Right ventricle myocardium inferior (tissue), 1 donor: Measurements from ENCODE around the gene DNM1. TPM values are rescaled to one million over a fixed set of nuclear protein-coding genes. Genes with fewer than 3 reads are reported as not detected.

Experiments
- ATAC-seq: fragments of 200-7000 bp; cut with Tn5 transposase; one replicate; pipeline ENCODE4 v1.9.1; 2020; ENCODE audit warnings: mild to moderate bottlenecking, moderate library complexity
- DNase-seq: peaks from one replicate; pipeline ENCODE4 v3.0.0; 2021; ENCODE audit errors: missing footprints
- intact Hi-C: fragments of 100-400 bp; cut with DNase I; formaldehyde crosslinking; loops from one replicate; pipeline ENCODE4 v1.11.0; 2022
- total RNA-seq: library from RNA; stranded (reverse); fragmentation: NEBNext Ultra II Directional; extraction: Animal tissue kit (Norgen Biotek cat#: 25700); gene quantifications from one replicate; pipeline ENCODE4 v1.2.1, GENCODE V29; 2021
- donor health status: DM: no; HTN: yes; CAD: no; lungs with severe emphysema.

DNM1 gene
- total RNA-seq, 1 donor from 2014 or later = 6.1 TPM

- no peak for ATAC-seq
- intact Hi-C loops = loop anchor here (5.0 kb wide), 1 partner anchor 76 kb away; the partner anchor contains the start of genes GOLGA2 and SWI5
- no peak for DNase-seq
These were observed 1.5 kb upstream of the DNM1 start for GRCh38 chr9:128201441-128202369.

GRCh38 chr9:128202648-128203023 is 543 bp upstream of the DNM1 start:
- intact Hi-C loops = loop anchor here (5.0 kb wide), 1 partner anchor 75 kb away; the partner anchor contains the start of genes GOLGA2 and SWI5
- DNase-seq = no peak
- no peak for ATAC-seq

- intact Hi-C loops = loop anchor here (5.0 kb wide), 1 partner anchor 73 kb away; the partner anchor contains the start of genes GOLGA2 and SWI5
- ATAC-seq (peak; percentile 50), DNase-seq (no peak)
These were observed 750 bp downstream of the DNM1 start for GRCh38 chr9:128203707-128204551.

GRCh38 chr9:128204858-128205257 is 1.7 kb downstream of the DNM1 start:
- no peak for ATAC-seq
- intact Hi-C loops = loop anchor here (5.0 kb wide), 1 partner anchor 72 kb away; the partner anchor contains the start of genes GOLGA2 and SWI5
- DNase-seq = no peak

DNA sequence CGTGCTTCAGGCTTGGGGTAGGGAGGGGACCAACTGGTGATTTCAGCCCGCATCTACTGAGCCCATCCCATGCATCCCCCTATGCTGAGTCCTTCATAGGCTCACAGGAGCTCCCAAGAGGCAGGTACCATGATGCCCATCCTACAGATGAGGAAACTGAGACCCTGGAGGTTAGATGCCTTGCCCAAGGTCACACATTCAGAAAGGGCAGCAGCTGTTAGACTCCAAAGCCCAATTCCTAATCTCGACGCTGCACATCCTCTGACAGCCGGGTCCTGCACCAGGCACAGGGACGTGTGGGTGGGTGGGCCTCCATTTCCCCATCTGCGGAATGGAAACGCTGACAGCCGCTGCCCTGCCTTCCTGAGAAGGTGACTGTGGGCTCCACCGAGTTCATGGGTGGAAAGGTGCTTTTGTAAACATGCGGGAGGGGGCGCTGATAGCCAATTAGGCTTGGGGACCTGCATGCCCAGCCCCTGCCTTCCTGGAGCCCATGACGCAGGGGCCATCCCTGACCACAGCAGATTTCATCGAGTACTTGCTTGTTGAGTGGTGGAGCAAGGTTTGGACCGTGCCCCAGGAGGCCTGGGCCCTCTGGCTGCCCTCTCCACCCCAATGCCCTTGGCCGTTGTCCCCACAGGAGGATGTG is 2.2 kb downstream of the DNM1 start:
- DNase-seq = no peak
- no peak for ATAC-seq
- intact Hi-C loops = no loop called here

DNA sequence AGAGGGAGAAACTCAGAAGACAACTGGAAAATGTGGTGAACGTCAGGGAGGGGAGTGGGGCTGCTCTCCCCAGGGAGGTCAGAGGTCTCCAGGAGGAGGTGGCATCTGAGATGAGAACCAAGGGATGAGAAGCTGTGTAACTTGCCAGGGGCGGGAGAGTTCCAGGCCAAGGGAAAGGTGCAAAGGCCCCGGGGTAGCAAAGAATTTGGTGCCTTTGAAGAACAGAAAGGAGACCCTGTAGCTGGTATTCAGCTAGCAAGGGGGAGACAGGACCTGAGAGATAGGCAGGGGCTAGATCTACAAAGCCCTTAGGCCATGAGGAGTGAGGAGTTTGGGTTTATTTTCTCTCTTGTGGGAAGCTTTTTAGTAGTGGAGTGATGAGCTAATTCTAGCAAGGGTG is 3.3 kb downstream of the DNM1 start:
- intact Hi-C loops = no loop called here
- DNase-seq (no peak), ATAC-seq (no peak)

DNA sequence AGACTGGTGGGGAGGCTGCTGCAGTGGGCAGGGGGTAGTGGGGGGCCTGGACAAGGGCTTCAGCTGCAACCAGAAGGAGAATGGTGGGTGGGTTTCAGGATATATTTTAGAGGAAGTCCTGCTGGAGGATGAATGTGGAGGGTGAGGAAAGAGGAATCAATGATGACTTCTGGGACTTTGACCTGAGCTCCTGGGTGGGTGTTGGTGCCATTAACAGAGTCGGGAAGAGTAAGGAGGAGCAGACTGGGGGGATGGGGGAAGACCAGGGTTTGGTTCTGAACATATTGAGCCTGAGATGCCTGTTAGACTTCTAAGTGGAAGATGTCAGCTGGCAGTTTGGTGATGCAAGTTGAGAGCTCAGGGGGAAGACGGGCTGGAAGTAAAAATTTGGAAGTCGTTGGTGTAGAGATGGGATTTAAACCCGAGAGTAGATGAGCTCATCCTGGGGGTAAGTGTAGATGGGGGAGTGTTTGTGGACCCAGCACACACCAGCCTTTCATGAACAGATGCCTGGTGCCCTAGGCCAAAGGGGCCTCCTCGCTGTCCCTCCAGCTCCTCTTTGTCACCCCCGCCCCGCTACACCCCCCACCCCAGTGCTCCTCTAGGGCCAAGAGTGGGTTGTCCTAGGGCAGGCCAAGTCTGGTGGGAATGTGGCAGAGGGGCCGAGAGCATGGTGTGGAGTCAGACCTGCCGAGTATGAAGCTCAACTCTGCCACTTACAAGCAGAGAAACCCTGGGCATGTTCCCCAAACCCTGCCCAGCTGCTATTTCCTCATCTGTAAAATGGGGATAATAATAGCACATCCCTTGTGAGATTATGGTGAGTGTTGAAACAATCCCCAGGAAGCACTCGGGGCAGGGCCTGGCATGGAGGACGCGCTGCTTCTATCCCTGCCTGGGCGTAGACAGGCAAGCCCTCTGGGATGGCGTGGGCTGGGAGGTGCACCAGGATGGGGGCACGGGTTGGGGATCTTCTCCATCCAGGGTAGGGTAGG is 4.0 kb downstream of the DNM1 start:
- DNase-seq = no peak
- ATAC-seq = no peak
- intact Hi-C loops = no loop called here

GRCh38 chr9:128208386-128208785 is 5.2 kb downstream of the DNM1 start:
- intact Hi-C loops = no loop called here
- DNase-seq = no peak
- ATAC-seq = no peak

DNA sequence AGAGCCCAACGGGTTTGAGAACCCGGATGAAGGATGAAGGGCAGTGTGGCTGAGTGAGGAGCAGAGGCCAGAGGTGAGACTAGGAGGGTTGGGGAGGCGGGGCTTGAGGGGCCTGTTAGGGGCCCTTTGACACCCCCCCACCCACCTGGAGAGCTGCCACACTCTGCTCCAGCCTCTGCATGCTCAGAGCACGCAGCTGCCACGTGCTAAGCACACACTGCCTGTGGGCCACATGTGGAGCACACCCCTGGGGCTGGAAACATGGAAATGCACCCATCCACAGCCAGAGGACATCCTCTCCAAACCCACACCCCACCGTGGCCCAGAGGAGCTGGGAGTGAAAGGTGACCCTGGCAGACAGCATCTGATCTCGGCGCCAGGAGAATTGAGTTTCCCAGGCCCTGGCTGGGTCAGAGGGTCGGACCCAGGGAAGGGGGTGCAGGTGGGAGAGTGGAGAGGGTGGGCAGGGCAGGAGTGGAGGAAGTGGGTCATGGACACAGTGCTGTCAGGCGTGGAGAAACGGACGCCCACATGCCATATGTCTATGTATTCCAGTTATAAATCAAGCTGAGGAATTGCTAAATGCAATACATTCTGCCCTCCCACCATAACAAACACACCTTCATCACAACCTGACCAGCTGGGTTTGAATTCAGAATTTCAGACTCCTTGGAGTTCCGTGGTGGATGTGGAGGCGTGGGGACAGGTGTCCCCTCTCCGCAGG is 5.9 kb downstream of the DNM1 start:
- ATAC-seq (no peak), DNase-seq (no peak)
- intact Hi-C loops = no loop called here

- intact Hi-C loops = no loop called here
These were observed 8.2 kb downstream of the DNM1 start for GRCh38 chr9:128211186-128211980.

DNA sequence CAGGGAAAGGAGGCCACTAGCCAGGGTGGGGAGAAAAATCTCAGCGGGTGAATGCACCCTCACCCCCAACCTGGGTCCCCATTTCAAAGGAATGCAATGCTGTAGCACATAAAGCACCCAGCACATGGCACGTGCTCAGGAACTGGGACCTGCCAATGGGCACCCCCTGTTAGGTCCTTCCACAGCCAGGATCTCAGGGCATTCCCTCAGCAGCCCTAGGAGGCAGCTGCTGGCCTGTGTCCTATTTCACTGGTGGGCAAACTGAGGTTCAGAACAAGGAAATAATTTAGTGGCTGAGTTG is 8.8 kb downstream of the DNM1 start:
- DNase-seq = no peak
- intact Hi-C loops = no loop called here
- ATAC-seq = no peak

More at GRCh38 chr9:128211186-128211980, 8.2 kb downstream of the DNM1 start:
- DNase-seq (no peak), ATAC-seq (no peak)

DNA sequence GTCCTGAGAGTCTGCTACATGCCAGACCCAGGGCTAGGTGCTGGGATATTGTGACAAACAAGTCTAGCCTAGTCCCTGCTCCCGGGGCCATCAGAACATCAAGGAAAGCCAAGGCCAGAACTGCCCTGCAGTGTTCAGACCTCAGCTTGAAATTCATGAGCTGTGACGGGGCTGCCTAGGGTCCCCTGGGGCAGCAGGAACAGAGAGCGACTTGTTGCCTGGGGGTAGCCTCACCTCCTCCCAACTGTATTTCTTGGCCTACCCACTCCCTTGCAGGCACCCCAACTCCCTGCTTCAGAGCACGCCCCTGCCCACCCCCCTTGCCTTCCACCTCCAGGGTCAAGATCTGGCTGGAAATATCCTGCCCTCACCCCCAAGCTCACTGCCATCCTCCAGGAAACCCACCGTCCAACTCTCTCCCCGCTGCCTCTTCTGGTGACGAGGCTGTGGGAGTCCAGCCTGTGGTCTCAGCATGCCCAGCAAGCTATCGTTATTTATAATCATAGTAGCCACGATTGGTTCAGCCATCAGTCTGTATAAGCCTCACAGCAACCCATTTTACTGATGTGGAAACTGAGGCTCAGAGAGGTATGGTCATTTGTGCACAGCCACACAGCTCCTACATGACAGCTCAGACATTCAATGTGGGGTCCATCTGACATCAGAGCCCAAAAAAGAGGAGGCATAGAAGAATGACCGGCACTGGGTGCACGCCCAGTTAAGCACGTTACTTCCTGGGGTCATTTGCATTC is 10.7 kb downstream of the DNM1 start:
- DNase-seq (no peak), ATAC-seq (no peak)
- intact Hi-C loops = no loop called here

DNA sequence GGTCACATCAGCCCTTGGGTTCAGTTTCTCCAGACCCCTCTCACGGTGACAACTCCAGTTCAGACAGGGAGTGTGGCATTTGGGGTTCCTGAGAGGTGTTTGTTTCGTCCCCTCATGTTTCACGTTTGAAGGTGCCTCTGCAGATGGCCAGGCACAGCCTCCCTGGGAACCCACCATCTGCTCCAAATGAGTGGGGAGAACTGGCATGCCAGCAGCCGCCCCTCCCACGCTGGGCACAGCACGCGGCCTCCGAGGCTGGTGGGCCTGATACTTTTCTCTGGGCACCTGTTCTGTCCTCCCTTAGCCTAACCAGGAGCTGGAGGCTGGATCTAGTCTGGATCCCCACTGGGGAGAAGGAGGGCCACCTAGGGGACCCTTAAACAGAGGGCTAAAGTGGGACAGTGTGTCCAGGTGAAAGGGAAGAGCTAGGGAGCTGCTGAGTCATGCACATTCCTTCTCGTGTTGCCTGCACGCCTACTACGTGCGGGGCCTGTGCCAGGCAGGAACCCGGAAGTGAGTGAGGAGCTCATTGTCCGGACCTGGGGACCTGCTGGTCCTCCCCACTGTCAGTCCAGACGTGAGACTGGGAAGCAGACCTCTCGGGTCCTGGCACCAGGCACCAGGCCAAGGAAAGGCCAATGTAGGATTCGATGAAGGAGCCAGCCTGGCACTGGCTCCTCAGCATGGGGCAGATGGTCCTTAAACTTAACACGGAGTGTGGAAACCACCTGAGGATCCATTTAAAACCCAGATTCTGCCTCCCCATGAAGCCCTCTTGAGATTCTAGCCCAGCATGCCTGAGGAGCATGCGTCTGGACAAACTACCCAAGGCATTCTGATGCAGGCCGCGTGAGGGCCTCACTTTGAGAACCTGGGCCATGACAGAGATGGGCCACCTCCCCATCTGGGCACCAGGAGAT is 11.7 kb downstream of the DNM1 start:
- no peak for DNase-seq
- no peak for ATAC-seq
- intact Hi-C loops = no loop called here

GRCh38 chr9:128215491-128216409 is 12.6 kb downstream of the DNM1 start:
- DNase-seq = no peak
- peak; percentile 46 for ATAC-seq
- intact Hi-C loops = no loop called here
